Mucosa of stomach (tissue), 1 donor: ENCODE results near the gene SRA1.

Experiments used
- H3K27me3 ChIP-seq: one replicate; pipeline ENCODE4 v1.7.0; 2013; ENCODE audit warnings: mild to moderate bottlenecking, low read length; ENCODE audit not compliant: control insufficient read depth, insufficient read depth
- H3K36me3 ChIP-seq: one replicate; pipeline ENCODE4 v1.7.0; 2013; ENCODE audit warnings: low read length; ENCODE audit not compliant: control insufficient read depth, insufficient read depth
- H3K4me1 ChIP-seq: one replicate; pipeline ENCODE4 v1.7.0; 2013; ENCODE audit warnings: mild to moderate bottlenecking, low read length; ENCODE audit not compliant: control insufficient read depth, insufficient read depth
- H3K4me3 ChIP-seq: one replicate; pipeline ENCODE4 v1.7.0; 2013; ENCODE audit warnings: low read length
- H3K9ac ChIP-seq: one replicate; pipeline ENCODE4 v1.7.0; 2013; ENCODE audit warnings: mild to moderate bottlenecking, low read length, moderate library complexity
- H3K9me3 ChIP-seq: one replicate; pipeline ENCODE4 v1.7.0; 2013; ENCODE audit warnings: mild to moderate bottlenecking, low read length, moderate library complexity; ENCODE audit not compliant: control insufficient read depth
- donor health status: Pancreatic carcinoma.

SRA1 gene

DNA sequence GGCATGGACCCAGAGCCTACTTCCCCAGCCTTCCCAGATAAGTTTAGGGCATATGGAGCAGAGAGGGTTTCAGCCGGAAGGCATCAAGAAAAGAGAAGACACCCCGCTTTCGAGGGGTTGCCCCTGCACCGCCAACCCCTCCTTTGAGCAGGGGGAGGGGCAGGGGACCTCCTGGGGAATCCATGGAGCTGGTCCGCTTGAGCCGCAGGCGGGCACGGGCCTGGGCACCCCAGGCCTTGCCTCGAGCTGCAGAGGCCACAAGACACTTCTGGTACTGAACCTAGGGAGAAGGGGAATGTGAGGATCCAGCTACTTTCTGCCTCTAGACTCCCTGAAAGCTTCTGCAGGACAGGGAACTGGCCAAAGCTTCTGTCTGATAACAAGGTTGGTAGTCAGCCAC, 1.3 kb upstream of the SRA1 start:
- Histone ChIP-seq H3K4me1 (peaks cover 24% of the 10 kb centered on the region), H3K9ac (no peak overlapping the region), H3K9me3 (no peaks in the 10 kb centered on the region), H3K4me3 (no peak overlapping the region), H3K36me3 (no peaks in the 10 kb centered on the region), H3K27me3 (no peaks in the 10 kb centered on the region)

DNA sequence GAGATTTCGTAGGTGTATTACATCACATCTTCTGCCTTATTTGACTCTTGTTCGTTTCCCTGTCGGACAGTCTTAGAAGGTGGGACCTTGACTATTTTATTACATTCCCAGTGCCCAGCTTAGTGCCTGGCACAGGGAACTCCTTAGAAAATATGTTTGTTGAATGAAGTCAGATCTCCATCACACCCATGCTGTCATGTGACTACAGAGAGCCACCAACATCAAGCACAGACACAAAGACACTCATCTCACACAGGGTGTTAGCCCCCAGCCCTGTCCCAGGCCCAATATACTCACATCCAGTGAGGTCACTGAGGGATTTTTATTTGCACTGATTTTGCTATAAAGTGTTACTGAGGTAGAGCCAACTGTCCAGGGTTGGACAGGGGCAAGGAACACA, 692 bp upstream of the SRA1 start:
- Histone ChIP-seq H3K4me3 (no peak overlapping the region), H3K9ac (peak overlapping the region; percentile 93), H3K4me1 (peaks cover 21% of the 10 kb centered on the region), H3K36me3 (no peaks in the 10 kb centered on the region), H3K27me3 (no peaks in the 10 kb centered on the region), H3K9me3 (no peaks in the 10 kb centered on the region)

GRCh38 chr5:140556438-140556837, 835 bp downstream of the SRA1 start:
- H3K4me3 ChIP-seq: peak overlapping the region; percentile 80
- H3K4me1 ChIP-seq: peaks cover 21% of the 10 kb centered on the region
- peaks cover 5% of the 10 kb centered on the region for H3K36me3 ChIP-seq
- no peaks in the 10 kb centered on the region for H3K27me3 ChIP-seq
- H3K9me3 ChIP-seq: no peaks in the 10 kb centered on the region
- peak overlapping the region; percentile 93 for H3K9ac ChIP-seq

- Histone ChIP-seq H3K27me3 (no peaks in the 10 kb centered on the region), H3K9ac (no peak overlapping the region), H3K4me1 (peaks cover 21% of the 10 kb centered on the region), H3K36me3 (peaks cover 10% of the 10 kb centered on the region), H3K9me3 (no peaks in the 10 kb centered on the region), H3K4me3 (peak overlapping the region; percentile 80)
Measured at GRCh38 chr5:140555747-140556312, 1.4 kb downstream of the SRA1 start.

- H3K4me3 ChIP-seq: no peak overlapping the region
- H3K27me3 ChIP-seq: no peaks in the 10 kb centered on the region
- peaks cover 20% of the 10 kb centered on the region for H3K36me3 ChIP-seq
- H3K4me1 ChIP-seq: peaks cover 27% of the 10 kb centered on the region
- no peaks in the 10 kb centered on the region for H3K9me3 ChIP-seq
- H3K9ac ChIP-seq: no peak overlapping the region
Measured at GRCh38 chr5:140554454-140554853, 2.8 kb downstream of the SRA1 start.

- H3K27me3 ChIP-seq: no peaks in the 10 kb centered on the region
- no peak overlapping the region for H3K9ac ChIP-seq
- no peak overlapping the region for H3K4me3 ChIP-seq
- peaks cover 20% of the 10 kb centered on the region for H3K36me3 ChIP-seq
- H3K4me1 ChIP-seq: peaks cover 35% of the 10 kb centered on the region
- H3K9me3 ChIP-seq: no peaks in the 10 kb centered on the region
Measured at GRCh38 chr5:140553657-140554056, 3.6 kb downstream of the SRA1 start.

- H3K36me3 ChIP-seq: peaks cover 20% of the 10 kb centered on the region
- no peak overlapping the region for H3K9ac ChIP-seq
- no peak overlapping the region for H3K4me3 ChIP-seq
- H3K27me3 ChIP-seq: no peaks in the 10 kb centered on the region
- H3K9me3 ChIP-seq: no peaks in the 10 kb centered on the region
- peaks cover 45% of the 10 kb centered on the region for H3K4me1 ChIP-seq
Measured at GRCh38 chr5:140551872-140552271, 5.4 kb downstream of the SRA1 start.

DNA sequence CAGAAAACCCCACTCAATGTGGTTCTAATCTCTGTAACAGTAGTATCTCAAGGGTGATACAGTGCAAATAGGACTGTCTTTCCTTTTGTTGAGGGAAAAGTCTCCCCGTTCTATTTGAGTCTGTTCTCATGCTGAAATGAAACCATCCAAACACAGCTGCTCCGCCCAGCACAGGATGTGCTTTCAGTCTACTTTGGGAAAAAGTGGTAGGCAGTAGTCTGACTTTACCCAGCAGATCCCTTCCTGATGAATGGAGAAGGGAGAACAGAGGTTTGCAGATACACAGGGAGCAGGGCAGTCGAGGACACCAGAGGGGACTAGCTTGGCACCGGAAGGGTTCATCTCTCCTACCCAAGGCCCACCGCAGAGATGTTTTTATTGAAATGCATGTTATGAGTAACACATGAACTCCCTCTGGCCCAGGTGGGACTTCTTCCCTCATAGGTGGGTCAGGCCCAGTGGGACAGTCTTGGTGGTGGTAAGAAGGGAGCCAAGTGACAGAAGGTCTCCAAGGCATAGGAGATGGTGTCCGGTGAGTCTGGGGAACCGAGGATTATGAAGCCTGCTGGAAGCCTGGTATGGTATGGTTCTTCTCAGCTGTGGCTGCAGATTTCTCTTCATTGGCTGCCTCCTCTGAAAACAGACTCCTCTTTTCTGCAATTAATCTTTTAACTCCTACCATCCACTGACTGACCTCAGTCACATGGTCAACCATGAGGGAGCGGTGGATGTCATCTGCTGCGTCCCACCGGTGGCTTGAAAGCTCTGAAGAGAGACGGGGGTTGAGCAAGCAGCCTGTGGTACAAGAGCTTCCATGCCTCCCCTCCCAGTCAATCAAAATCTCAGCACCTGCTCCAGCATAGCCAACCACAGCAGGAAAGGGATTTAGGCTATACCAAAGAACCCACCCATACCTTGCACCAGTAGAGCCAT, 6.9 kb downstream of the SRA1 start:
- peaks cover 20% of the 10 kb centered on the region for H3K36me3 ChIP-seq
- H3K4me1 ChIP-seq: peaks cover 44% of the 10 kb centered on the region
- H3K9me3 ChIP-seq: no peaks in the 10 kb centered on the region
- H3K4me3 ChIP-seq: no peak overlapping the region
- H3K9ac ChIP-seq: peak overlapping the region; percentile 48
- H3K27me3 ChIP-seq: no peaks in the 10 kb centered on the region

DNA sequence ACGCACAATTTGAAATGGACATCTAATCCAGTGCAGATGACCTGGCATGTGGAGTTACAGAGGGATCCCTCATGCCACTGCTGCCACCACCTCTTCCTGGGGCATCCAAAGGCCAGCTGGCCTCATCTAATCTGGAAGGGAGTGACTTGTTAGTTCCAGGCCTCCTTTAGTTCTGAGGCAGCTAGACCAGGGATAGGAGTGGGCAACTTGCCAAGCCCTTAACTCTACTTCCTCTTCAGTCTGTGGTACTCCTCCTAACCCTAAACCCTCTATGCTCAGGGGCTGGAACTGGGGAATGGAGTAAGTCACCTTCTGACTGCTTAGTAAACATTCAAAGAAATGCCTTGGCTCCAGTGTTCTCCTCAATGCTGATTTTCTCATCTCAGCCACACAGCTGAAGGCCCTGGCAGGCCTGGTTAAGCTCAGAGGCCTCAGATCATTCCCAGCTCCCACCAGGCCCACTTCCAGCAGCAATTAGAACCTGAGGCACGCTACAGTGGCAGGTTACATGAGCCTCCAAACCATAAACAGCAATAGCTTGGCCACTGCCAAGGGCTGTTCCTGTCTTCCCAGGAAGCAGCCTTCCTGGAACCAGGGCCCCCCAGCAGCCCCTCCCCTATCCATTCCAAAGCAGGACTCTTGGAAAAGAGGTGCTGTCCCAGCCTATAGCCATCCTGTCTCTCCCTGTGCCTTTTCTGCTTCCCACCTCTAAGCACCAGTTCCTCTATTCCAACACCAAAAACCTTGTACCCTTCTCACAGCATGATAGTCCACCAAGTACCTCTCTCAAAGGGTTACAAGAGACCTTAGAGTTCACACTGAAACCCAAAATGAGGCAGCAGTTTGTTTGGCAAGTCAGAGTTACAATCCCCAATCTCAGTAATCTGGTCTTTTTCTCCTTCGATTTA, 7.8 kb downstream of the SRA1 start:
- Histone ChIP-seq H3K36me3 (peaks cover 20% of the 10 kb centered on the region), H3K9ac (peak overlapping the region; percentile 89), H3K27me3 (no peaks in the 10 kb centered on the region), H3K4me1 (peaks cover 43% of the 10 kb centered on the region), H3K4me3 (no peak overlapping the region), H3K9me3 (no peaks in the 10 kb centered on the region)

DNA sequence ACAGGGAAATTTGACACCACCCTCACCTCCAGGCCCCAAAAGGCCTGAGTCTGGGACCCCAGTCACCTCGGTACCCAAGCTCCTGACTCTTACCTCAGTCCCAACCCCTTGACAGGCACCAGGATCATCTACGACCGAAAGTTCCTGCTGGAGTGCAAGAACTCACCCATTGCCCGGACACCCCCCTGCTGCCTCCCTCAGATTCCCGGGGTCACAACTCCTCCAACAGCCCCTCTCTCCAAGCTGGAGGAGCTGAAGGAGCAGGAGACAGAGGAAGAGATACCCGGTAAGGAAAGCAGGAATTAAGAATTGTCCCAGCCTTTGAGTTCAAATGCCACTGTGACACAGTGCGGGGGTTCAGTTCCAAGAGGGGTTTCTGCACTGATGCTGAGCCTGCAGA, 8.5 kb downstream of the SRA1 start:
- Histone ChIP-seq H3K36me3 (peaks cover 20% of the 10 kb centered on the region), H3K9ac (peak overlapping the region; percentile 89), H3K9me3 (no peaks in the 10 kb centered on the region), H3K4me3 (no peak overlapping the region), H3K27me3 (no peaks in the 10 kb centered on the region), H3K4me1 (peaks cover 40% of the 10 kb centered on the region)

- H3K36me3 ChIP-seq: peaks cover 20% of the 10 kb centered on the region
Measured at GRCh38 chr5:140548300-140548688, 9.0 kb downstream of the SRA1 start.

More at GRCh38 chr5:140548300-140548688, 9.0 kb downstream of the SRA1 start:
- peak overlapping the region; percentile 31 for H3K4me3 ChIP-seq
- no peaks in the 10 kb centered on the region for H3K27me3 ChIP-seq
- no peaks in the 10 kb centered on the region for H3K9me3 ChIP-seq
- peak overlapping the region; percentile 89 for H3K9ac ChIP-seq
- peaks cover 38% of the 10 kb centered on the region for H3K4me1 ChIP-seq
